Epithelial cell of prostate (primary cell): ENCODE measurements around the gene CNIH4.
"Not testable (repeated sequence)": the region's sequence is repeated elsewhere in the genome, so short reads cannot be mapped to it uniquely, and the experiment has no call there.

Experiments
- DNase-seq: peaks from one replicate; pipeline ENCODE4 v3.0.0-alpha.2; 2011; ENCODE audit warnings: low read depth, low spot score
- H3K27ac ChIP-seq: fragments of 450-650 bp; 2 replicates; pipeline ENCODE4 v1.5.1; 2017; ENCODE audit warnings: mild to moderate bottlenecking

CNIH4 gene

DNA sequence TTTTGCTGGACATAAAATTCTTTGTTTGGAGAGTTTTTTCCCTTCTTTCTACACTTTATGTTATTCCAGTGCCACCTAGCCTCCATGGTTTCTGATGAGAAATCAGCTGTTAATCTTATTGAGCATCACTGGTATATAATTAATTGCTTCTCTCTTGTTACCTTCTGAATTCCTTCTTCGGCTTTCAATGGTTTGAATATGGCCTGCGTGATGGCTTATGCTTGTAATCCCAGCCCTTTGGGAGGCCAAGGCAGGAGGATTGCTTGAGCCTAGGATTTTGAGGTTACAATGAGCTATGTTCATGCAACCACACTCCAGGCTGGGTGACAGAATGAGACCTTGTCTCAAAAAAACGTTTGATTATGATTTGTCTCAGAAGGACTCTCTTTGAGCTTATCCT lies 13.0 kb upstream of the CNIH4 start:
- DNase-seq, result no peak
- H3K27ac ChIP-seq, result no peak overlapping the region

DNA sequence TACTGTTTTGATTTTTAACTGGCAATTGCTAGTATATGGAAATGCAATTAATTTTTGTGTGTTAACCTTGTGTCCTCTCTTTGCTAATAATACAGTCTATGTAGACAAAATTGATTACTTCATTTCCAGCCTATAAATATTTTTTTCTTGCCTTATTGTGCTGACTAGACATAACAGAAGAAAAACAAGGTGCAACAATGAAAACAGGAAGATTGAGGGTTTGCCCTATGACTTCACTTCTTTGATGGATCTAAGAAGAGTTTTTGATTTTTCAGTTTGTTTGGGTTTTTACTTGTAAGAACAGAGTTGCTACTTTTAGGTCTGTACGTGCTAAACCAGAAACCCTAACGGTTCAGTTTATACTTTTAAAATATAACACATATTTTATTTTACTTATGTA lies 8.5 kb upstream of the CNIH4 start:
- no peak overlapping the region for H3K27ac ChIP-seq
- no peak for DNase-seq

DNA sequence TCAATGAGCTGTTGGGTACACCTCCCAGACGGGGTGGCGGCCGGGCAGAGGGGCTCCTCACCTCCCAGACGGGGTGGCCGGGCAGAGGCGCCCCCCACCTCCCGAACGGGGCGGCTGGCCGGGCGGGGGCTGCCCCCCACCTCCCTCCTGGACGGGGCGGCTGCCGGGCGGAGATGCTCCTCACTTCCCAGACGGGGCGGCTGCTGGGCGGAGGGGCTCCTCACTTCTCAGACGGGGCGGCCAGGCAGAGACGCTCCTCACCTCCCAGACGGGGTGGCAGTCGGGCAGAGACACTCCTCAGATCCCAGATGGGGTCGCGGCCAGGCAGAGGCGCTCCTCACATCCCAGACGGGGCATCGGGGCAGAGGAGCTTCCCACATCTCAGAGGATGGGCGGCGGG lies 7.0 kb upstream of the CNIH4 start:
- DNase-seq, result not testable (repeated sequence)

DNA sequence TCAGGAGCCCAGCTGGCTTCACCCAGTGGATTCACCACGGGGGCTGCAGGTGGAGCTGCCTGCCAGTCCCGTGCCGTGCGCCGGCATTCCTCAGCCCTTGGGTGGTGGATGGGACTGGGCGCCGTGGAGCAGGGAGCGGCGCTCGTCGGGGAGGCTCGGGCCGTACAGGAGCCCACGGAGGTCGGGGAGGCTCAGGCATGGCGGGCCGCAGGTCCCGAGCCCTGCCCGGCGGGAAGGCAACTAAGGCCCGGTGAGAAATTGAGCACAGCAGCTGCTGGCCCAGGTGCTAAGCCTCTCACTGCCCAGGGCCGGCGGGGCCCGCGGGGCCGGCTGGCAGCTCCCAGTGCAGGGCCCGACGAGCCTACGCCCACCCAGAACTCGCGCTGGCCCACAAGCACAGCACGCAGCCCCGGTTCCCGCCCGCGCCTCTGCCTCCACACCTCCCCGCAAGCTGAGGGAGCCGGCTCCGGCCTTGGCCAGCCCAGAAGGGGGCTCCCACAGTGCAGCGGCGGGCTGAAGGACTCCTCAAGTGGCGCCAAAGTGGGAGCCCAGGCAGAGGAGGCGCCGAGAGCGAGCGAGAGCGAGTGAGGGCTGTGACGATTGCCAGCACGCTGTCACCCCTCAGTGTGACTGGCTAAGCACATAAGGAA lies 4.1 kb upstream of the CNIH4 start:
- H3K27ac ChIP-seq, DNase-seq: not testable (repeated sequence)

More for the DNA sequence above, 7.0 kb upstream of the CNIH4 start:
- not testable (repeated sequence) for H3K27ac ChIP-seq

DNA sequence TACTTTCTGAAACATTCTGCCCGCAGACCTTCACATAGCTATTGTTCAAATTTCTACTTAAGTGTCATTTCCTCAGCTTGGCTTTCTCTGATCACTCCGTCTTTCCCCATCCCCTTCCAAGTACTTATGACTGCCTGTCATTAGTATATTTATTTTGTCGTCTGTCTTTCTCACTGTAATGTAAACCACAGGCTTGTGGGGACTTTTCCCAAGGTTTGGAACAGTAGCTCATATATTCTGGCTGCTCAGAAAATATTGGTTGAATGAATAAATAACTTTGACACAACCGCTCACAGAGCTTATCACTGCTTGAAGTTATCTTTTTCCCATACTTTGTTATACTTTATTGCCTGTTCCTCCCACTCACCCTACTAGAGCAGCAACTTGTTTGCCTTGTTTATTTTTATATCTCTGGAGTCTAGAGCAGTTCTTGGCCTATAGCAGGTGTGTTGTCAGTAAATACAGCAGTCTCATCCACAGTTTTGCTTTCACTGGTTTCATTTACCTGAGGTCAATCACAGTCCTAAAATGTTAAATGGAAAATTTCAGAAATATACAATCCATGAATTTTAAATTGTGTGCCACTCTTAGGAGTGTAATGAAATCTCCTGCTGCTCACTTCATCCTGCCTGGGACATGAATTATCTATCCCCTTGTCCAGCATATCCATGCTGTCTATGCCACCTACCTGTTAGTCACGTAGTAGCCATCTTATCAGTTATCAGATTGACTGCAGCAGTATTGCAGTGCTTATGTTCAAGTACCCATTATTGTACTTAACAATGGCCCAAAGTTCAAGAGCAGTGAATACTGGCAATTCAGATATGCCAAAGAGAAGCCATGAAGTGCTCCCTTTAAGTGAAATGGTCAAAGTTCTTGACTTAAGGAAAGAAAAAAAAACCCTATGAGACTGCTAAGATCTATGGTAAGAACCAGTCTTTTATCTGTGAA lies 2.4 kb upstream of the CNIH4 start:
- DNase-seq, result no peak

DNA sequence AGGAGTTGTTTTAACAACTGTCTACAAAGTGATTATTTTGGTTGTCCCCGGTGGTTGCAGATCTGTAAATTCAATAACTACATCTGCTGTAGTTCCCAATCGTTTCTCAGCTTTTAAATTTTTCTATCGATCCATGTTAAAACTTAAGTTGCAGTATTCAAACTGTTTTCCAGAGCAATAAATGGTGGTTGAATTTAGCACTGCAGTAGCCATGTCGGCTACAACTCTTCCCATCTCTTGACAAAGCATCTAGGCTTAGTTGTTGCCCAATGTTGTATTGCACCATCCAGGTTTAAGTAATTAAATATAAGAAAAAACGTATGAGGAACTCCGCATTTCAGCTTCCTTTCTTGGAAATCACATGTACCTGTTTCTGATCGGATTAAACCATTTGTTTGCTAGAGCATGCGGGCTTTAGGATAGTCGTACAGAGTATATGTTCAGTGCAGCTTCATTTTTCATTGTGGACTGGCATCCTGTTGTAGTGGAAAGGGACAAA lies 996 bp downstream of the CNIH4 start:
- H3K27ac ChIP-seq, result peak overlapping the region; percentile 81
- no peak for DNase-seq

More for the DNA sequence above, 2.4 kb upstream of the CNIH4 start:
- no peak overlapping the region for H3K27ac ChIP-seq

DNA sequence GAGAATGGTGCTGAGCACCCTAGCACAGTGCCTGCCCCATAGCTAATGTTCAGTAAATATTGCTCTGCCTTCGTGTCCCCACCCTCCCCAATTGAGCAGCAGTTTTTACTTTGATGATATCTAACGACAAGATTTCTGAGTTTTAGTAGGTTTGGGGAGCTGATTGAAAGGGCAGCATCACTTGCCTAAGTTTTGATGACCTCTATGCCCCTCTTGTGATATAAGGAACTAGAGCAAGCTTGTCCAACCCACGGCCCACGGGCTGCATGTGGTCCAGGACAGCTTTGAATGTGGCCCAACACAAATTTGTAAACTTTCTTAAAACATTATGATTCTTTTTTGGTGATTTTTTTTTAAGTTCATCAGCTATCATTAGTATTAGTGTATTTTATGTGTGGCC lies 1.6 kb downstream of the CNIH4 start:
- H3K27ac ChIP-seq, result no peak overlapping the region
- no peak for DNase-seq

DNA sequence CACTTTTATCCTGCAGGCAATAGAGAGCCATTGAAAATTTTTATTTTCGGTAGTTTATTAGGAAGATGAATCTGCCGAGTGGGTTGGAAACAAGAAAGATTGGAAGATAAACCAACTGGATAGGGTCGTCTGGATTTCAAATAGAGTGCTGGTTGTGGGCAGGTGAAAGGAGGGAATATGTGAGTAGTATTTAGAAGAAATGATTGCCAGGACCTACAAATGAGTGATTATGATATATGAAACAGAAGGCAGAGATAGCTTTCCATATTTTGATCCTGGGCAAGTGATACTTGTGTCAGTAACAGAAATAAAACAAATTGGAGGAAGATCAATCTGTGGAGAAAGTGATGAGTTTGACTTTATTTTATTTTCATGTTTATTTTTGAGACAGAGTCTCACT lies 2.5 kb downstream of the CNIH4 start:
- no peak overlapping the region for H3K27ac ChIP-seq
- DNase-seq, result no peak

DNA sequence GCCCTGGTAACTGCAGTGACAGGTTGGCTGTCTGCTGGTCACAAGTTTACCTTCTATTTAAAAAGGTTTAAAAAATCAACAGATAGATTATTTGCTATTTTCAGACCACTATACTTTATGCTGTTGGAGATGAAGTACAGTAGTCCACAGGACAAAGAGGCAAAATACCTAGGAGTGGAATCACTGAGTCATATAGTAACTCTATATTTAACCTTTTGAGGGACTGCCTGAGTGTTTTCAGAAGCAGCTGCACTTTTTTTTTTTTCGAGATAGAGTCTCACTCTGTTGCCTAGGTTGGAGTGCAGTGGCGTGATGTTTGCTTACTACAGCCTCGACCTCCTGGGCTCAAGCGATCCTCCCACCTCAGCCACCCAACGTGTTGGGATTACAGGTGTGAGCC lies 11.7 kb downstream of the CNIH4 start:
- no peak for DNase-seq
- no peak overlapping the region for H3K27ac ChIP-seq

DNA sequence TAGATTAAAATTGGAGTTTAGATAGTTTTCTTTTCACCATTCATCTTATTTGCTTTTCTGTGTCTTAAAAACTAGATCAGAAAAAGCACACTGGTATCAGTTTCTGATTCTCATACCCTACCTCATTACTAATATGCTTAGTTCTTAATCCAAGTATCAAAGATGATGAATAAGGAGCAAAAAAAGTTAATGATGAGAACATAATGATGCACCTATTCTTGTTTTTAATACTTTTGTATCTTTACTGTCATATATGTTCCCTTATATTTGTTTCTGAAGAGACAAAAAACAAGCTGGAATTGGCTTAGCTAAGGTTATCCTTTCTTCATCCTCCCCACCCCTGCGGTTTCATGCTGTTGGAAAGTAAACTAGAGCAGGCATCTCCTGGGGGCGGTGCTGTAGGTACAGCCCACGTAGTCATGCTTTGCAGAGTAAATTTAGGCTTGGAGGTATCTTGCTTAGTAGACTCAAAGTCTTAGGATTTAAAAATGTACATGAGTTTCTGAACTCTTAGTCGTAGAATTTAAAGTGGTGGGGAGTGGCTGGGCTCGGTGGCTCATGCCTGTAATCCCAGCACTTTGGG lies 16.4 kb downstream of the CNIH4 start:
- no peak for DNase-seq
- H3K27ac ChIP-seq, result no peak overlapping the region

DNA sequence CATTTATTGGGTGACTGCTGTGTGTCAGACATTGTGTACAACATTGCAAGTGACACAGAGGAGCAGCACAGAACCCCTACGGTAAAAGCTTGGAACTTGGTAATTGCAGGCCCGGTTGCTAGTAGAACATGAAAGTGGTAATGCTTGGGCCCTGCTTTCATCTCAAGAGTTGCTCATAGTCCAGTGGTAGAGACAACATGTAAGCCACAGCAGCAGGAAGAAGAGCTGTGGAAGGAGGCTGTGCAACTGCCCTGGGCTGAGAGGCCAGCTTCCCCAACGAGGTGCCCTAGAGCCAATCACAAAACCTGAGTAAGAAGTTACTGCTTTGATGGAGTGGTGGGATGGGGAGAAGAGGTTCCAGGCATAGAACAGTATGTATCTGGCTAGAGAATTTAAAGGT lies 18.4 kb downstream of the CNIH4 start:
- no peak overlapping the region for H3K27ac ChIP-seq
- no peak for DNase-seq

DNA sequence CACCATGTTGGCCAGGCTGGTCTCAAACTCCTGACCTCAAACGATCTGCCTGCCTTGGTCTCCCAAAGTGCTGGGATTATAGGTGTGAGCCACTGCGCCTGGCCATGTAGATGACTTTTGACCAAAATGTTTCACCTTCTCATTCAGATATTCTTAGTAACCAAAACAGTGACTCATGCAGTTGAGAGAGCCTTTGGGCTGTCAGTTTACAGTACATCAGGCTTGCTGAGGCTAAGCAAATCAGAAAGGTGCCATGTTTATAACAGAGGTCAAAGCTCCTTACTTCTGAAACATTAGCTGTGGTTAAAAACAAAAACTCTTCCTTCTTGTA lies 21.0 kb downstream of the CNIH4 start:
- peak overlapping the region; percentile 4 for H3K27ac ChIP-seq
- DNase-seq, result peak; percentile 22

DNA sequence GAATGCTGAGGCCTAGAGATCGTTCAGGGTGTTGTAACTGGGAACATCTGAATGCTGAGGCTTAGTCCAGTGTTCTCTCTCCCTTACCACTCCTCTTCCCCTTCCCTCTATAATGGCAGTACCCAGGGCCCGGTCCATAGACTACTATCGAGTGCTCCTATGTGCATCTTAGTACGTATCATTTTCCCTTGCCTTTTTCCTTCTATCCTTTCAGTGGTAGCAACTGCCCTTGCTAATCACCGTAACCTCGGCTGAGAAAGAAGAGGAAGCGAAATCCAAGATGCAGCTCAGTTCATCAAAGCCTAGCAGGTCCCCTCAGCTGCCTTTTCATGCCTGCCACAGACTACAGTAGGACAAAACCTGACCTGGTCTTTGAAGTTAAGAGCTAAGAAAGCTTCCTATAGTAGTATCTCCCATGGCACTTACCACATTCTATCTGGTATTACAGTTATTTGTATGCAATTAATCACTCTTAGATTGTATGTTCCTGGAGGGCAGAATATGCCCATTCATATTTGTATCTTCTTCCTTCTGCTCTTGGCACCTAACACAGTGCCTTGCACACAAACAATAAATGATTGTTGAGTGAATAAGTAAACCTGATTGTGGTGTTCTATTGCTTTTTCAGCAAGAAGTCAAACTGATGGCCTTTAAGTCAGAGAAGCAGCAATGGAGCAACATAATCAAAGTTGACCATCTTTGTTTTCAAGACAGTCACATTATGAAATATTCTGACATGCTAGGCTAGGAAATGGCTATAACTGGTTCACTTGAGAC lies 22.4 kb downstream of the CNIH4 start:
- no peak for DNase-seq
- H3K27ac ChIP-seq, result no peak overlapping the region

DNA sequence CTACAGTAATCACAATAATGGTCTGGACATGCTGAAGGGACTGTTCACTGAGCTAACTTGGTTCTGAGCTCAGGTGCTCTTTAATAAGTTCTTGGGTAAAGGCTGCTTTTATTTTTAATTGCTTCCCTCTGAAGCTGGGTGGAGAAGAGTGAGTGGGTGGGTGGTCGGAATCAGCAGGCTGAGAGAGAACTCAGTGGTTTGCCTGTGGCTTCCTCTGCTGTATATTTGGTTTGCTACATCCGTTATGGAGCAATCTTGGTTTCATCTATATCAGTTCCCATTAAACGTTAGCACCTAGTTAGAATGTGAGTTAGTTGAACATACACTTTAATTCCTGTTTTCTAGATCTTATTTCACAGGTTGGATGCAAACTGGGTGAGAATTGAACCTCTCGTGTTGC lies 23.3 kb downstream of the CNIH4 start:
- DNase-seq, result no peak
- no peak overlapping the region for H3K27ac ChIP-seq

DNA sequence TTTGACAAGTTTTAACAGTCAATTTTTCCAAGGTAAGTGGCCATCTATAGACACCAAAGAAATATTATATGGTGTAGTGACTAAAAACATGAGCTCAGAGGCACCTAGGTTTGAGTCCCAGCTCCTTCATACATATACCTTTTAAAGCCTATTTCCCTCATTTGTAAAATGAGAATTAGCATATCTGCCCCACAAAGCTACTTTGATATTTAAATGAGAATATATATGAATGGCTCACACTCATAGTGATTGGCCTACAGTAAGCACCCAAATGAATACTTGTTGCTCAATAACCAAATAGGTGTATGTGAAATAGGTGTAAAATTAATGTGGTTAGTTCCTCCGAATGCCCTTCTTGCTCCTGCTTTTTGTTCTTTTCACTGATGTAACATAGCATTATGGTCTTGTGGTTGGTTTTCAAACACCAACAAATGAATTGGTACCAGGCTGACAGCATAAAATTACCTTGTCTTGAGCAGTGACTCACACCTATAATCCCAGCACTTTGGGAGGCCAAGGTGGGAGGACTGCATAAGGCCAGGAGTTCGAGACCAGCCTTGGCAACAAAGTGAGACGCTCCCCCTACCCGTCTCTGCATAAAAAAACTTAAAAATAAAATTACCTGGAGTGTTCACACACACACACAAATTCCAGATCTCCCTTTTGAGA lies 25.3 kb downstream of the CNIH4 start:
- DNase-seq, result no peak
- no peak overlapping the region for H3K27ac ChIP-seq

DNA sequence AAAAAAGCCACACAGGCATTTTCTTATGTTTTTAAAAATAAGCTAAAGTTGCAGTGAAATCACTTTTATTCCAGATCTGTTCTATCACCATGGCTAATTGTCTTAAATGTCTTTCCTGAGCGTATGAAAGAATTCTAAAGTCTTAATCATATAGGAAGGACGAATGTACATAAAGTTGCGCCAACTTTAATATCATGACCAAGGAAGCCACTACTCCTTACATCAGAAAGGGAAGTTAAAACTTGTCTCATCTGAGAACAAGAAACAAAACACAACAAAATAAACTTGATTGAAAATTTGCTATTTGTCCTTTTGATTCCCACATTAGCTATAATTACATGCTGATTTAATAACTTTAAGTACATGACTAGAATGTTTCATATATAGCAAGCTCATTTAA lies 26.5 kb downstream of the CNIH4 start:
- no peak overlapping the region for H3K27ac ChIP-seq
- DNase-seq, result no peak

DNA sequence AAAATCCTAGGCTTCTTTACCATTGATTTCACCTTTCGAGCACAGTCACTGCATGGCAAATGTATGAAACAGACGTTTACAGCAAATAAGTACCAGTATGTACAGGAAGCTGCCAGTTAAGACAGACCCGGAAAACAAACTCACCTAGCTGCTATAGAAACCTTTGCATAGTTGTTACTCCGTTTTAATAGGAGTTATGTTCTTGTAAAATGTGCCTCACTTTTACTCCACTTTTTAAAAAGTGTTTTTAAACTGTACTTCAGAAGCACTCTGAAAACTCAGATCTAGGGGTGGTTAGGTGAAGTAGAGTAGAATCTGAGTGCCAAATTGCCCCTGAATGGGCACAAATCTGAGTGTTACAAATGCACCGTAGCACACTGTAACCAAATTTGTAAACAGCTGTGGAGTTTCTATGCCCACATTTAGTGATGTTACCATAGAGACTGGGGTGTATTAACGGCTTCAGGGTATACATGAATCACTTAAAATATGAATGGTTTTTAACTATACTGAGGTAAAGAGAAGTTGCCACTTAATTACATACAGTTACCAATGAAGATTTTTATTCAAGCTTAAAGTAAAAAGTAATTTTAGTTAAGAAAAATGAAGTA lies 30.7 kb downstream of the CNIH4 start:
- DNase-seq, result no peak
- no peak overlapping the region for H3K27ac ChIP-seq

DNA sequence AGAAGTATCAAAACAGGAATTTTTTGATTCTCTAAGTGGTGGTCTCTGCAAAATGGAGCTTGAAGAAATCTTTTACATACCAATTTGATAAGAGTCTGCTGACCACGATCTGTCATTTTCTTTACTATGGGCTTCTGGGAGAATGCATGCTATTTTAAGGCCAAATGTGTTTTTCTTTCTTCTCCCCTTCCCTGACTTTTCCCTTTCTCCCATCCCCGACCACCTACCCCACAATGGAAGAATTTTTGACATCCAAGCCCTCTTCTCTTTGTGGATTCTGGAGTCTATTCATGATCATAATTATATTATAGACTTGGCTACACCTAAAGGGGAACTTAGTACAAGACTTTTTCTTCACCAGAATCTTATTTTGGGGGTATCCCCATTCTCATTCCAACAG lies 31.3 kb downstream of the CNIH4 start:
- no peak for DNase-seq
- no peak overlapping the region for H3K27ac ChIP-seq

DNA sequence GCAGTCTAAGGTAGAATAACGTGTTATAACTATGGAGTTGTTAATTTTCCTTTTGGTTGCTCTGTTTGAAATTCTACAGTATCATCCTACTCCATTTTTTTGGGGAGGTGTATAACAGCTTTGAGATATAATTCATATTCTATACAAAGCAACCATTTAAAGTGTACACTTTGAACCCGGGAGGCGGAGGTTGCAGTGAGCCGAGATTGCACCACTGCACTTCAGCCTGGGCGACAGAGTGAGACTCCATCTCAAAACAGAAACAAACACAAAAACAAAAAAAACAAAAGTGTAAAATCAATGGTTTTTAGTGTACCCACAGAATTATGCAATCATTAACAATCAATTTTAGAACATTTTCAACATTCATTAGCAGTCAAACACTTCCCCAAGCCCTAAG lies 33.8 kb downstream of the CNIH4 start:
- no peak for DNase-seq
- H3K27ac ChIP-seq, result no peak overlapping the region
